Epithelial cell of proximal tubule (primary cell): Measurements from ENCODE around the gene PSMG3. TPM values are rescaled to one million over a fixed set of nuclear protein-coding genes. Genes with fewer than 3 reads are reported as not detected.

Experiments
- DNase-seq: peaks from one replicate; pipeline ENCODE4 v3.0.0-alpha.2; 2011; ENCODE audit warnings: low read depth
- H3K4me3 ChIP-seq: 2 replicates; pipeline ENCODE4 v1.5.1; 2011; ENCODE audit warnings: low read depth, mild to moderate bottlenecking, low read length
- CTCF ChIP-seq: conservative IDR thresholded peaks from 2 replicates; pipeline ENCODE4 v1.5.1; 2012; ENCODE audit warnings: low read depth, mild to moderate bottlenecking, low read length
- total RNA-seq: library from RNA; depleted of rRNA; stranded (reverse); fragments of >200 nt; gene quantifications from 2 replicates; pipeline ENCODE4 v1.2.3, GENCODE V29; 2015

The PSMG3 gene
- total RNA-seq, 1 donor from 2014 or later: 55.4 TPM

- no peak overlapping the region for H3K4me3 ChIP-seq
- no peak for DNase-seq
- TF ChIP-seq CTCF: no peak
These were observed 7.2 kb downstream of the PSMG3 start for GRCh38 chr7:1562597-1563051.

- TF ChIP-seq CTCF: no peak
- H3K4me3 ChIP-seq: no peak overlapping the region
- DNase-seq: no peak
These were observed 7.7 kb downstream of the PSMG3 start for GRCh38 chr7:1562116-1562515.

- no peak for TF ChIP-seq CTCF
- no peak overlapping the region for H3K4me3 ChIP-seq
- DNase-seq: no peak
These were observed 8.5 kb downstream of the PSMG3 start for GRCh38 chr7:1561036-1561940.

GRCh38 chr7:1560620-1561031, 9.2 kb downstream of the PSMG3 start:
- H3K4me3 ChIP-seq: no peak overlapping the region
- no peak for DNase-seq
- no peak for TF ChIP-seq CTCF

GRCh38 chr7:1559626-1560590, 9.9 kb downstream of the PSMG3 start:
- DNase-seq: no peak
- no peak for TF ChIP-seq CTCF
- no peak overlapping the region for H3K4me3 ChIP-seq

GRCh38 chr7:1558841-1559625, 10.8 kb downstream of the PSMG3 start:
- no peak for TF ChIP-seq CTCF
- DNase-seq: no peak
- no peak overlapping the region for H3K4me3 ChIP-seq
